ENCODE data around the gene NDRG3.

DNA sequence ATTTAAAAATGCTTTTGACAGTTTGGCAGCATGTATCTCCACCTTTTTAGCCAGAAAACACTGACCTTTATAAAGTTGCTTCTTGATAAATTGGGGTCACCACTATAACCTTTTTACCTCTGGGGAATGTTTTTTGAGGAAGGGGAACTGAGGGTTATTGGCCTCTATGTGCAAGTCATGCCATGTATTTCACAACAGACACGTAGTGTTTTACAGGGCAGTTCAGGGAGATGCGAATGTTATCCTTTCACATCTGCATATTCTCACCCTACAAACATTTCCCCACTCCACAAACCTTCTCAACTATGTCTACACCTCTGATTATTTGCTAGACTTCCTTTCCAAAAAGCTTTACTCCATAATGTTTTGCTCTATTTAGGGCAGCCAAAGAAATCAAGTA, 82.9 kb downstream of the NDRG3 start:
- no peak for TF ChIP-seq POLR2AphosphoS5 (IDR thresholded peaks at IDR 0.05; ENCODE audit: insufficient read depth, low read depth, low read length)
- TF ChIP-seq, protein P1, sequence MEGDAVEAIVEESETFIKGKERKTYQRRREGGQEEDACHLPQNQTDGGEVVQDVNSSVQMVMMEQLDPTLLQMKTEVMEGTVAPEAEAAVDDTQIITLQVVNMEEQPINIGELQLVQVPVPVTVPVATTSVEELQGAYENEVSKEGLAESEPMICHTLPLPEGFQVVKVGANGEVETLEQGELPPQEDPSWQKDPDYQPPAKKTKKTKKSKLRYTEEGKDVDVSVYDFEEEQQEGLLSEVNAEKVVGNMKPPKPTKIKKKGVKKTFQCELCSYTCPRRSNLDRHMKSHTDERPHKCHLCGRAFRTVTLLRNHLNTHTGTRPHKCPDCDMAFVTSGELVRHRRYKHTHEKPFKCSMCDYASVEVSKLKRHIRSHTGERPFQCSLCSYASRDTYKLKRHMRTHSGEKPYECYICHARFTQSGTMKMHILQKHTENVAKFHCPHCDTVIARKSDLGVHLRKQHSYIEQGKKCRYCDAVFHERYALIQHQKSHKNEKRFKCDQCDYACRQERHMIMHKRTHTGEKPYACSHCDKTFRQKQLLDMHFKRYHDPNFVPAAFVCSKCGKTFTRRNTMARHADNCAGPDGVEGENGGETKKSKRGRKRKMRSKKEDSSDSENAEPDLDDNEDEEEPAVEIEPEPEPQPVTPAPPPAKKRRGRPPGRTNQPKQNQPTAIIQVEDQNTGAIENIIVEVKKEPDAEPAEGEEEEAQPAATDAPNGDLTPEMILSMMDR (IDR thresholded peaks at IDR 0.05; ENCODE audit: extremely low read depth in 1 of 2, insufficient read depth in 1 of 2, low read depth in 1 of 2, low read length in 2 of 2), result no peak
- no peak for TF ChIP-seq EZH2 (IDR thresholded peaks at IDR 0.05; ENCODE audit: borderline replicate concordance, low read depth, low read length, severe bottlenecking)
- no peak for TF ChIP-seq GATA2 (IDR thresholded peaks at IDR 0.05; ENCODE audit: insufficient read depth, insufficient read length, low read depth, low read length)
- TF ChIP-seq, protein P2, sequence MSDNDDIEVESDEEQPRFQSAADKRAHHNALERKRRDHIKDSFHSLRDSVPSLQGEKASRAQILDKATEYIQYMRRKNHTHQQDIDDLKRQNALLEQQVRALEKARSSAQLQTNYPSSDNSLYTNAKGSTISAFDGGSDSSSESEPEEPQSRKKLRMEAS (IDR thresholded peaks at IDR 0.05; ENCODE audit: insufficient read depth, insufficient read length), result no peak
- no peak for TF ChIP-seq POLR2A (IDR thresholded peaks at IDR 0.05; ENCODE audit: low read depth, low read length)
- TF ChIP-seq JUN (IDR thresholded peaks at IDR 0.05; ENCODE audit: borderline replicate concordance, insufficient read depth, insufficient read length, low read depth), result no peak
- no peak for TF ChIP-seq FOS (IDR thresholded peaks at IDR 0.05; ENCODE audit: borderline replicate concordance, insufficient read depth, low read length)
